ENCODE data around the gene SLX9.

Gene SLX9

DNA sequence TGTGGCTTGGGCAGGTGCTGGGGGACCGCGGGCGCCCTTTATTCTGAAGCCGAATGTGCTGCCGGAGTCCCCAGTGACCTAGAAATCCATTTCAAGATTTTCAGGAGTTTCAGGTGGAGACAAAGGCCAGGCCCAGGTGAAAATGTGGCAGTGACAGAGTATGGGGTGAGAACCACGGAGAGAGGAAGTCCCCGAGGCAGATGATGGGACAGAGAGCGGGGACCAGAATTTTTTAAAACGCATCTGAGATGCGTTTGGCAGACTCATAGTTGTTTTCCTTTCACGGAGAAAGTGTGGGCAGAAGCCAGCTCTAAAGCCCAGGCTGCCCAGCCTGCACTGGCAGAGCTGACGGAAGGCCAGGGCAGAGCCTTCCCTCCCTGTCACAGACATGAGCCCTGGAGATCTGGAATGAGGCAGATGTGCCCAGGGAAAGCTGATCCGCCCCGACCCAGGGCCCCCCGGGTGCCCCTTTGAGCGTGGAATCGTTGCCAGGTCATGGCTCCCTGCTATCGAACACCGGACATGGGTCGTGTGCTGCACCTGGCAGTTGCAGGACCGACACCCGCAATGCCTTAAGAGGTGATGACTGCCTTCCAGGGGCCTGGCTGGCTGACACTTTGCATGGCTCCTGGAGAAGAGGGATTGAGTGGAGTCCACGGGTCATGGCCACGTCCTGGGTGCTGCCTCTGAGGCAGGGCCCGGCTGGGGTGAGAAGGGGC, 6.5 kb upstream of the SLX9 start:
- TF ChIP-seq, protein P1, sequence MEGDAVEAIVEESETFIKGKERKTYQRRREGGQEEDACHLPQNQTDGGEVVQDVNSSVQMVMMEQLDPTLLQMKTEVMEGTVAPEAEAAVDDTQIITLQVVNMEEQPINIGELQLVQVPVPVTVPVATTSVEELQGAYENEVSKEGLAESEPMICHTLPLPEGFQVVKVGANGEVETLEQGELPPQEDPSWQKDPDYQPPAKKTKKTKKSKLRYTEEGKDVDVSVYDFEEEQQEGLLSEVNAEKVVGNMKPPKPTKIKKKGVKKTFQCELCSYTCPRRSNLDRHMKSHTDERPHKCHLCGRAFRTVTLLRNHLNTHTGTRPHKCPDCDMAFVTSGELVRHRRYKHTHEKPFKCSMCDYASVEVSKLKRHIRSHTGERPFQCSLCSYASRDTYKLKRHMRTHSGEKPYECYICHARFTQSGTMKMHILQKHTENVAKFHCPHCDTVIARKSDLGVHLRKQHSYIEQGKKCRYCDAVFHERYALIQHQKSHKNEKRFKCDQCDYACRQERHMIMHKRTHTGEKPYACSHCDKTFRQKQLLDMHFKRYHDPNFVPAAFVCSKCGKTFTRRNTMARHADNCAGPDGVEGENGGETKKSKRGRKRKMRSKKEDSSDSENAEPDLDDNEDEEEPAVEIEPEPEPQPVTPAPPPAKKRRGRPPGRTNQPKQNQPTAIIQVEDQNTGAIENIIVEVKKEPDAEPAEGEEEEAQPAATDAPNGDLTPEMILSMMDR (conservative IDR thresholded peaks at IDR 0.05; ENCODE audit: low read length) = no peak
- peak overlapping the region; percentile 31 for H3K4me3 ChIP-seq (ENCODE audit: low read length)
- DNase-seq (ENCODE audit: low read depth) = no peak

DNA sequence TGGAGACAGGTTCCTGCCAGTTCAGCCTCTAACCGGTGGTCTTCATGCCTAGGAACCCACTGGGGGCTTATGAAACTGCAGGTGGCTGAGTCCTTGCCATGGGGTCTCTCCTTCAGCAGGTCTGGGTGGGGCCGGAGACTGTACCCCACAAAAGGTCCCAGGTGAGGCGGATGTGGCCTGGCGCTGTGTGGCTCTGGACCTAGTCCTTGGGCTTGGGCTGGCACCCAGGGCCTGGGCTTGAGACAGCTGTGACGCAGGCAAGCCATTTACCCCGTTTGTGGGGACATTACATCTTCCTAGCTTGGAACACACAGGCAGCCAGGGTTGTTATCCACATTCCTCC, 5.9 kb upstream of the SLX9 start:
- no peak for DNase-seq (ENCODE audit: low read depth)
- TF ChIP-seq, protein P1 (conservative IDR thresholded peaks at IDR 0.05; ENCODE audit: low read length) = no peak

DNA sequence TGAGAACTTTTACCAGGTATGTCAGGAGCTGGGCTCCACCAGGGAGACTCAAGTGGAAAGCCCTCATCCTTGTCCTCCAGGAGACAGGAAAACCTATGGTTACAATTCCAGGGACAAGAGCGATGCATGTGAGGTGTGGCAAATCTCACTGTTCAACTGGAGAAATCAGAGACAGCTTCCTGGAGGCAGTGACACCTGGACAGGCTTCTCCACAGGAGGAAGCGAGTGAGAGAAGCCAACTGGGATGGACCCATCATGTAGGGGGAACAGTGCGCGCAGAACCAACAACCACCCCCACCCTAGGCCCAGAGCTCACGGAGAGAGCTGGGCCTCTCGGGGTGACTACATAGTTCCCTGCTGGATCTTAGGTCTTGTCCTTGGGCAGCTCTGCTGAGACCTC, 5.6 kb upstream of the SLX9 start:
- H3K4me3 ChIP-seq (ENCODE audit: low read length) = no peak overlapping the region
- no peak for DNase-seq (ENCODE audit: low read depth)
- TF ChIP-seq, protein P1 (conservative IDR thresholded peaks at IDR 0.05; ENCODE audit: low read length) = no peak

More for the DNA sequence above, 5.9 kb upstream of the SLX9 start:
- no peak overlapping the region for H3K4me3 ChIP-seq (ENCODE audit: low read length)

DNA sequence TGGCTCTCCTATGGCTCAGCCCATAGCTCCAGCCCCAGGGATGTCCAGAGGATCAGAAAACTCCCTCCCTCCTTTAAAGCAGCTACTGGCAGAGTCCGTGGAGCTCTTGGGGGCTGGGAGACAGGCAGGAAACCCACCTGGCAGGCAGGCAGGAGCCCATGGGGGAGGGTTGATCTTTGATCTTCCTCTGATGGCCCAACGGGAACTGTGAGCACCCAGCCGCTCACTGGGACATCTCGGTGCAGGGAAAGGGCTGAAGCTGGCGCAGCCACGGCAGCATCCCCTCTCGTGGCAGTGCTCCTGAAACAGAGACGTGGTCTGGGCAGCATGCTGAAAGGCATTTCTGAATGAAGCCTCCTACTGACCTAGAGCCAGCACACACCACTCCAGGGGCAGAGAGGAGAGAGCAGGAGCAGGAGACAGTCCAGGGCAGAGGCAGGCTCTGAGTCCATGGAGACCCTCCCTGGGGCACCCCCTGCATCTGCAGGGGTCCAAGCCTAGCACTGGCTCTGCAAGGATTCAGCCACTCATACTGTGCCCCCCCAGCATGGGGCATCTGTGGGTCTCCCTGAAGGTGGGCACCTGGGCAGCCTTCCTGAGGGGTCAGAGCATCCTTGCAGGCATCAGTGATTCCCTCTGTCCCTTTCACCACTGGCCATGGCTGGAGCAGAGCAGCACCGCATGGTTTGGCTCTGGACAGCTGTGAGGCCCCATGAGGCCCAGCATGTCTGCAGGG, 4.9 kb upstream of the SLX9 start:
- TF ChIP-seq, protein P1 (conservative IDR thresholded peaks at IDR 0.05; ENCODE audit: low read length) = no peak
- no peak for DNase-seq (ENCODE audit: low read depth)
- H3K4me3 ChIP-seq (ENCODE audit: low read length) = no peak overlapping the region

GRCh38 chr21:44935533-44935927, 4.3 kb upstream of the SLX9 start:
- no peak for DNase-seq (ENCODE audit: low read depth)
- H3K4me3 ChIP-seq (ENCODE audit: low read length) = no peak overlapping the region
- TF ChIP-seq, protein P1 (conservative IDR thresholded peaks at IDR 0.05; ENCODE audit: low read length) = no peak

- DNase-seq (ENCODE audit: low read depth) = no peak
- TF ChIP-seq, protein P1 (conservative IDR thresholded peaks at IDR 0.05; ENCODE audit: low read length) = no peak
- H3K4me3 ChIP-seq (ENCODE audit: low read length) = peak overlapping the region; percentile 92
Measured at GRCh38 chr21:44938772-44939531, 877 bp upstream of the SLX9 start.
